HCT116 (cell line): ENCODE data around the gene EML1. TPM values are rescaled to one million over a fixed set of nuclear protein-coding genes. Genes with fewer than 3 reads are reported as not detected.

Experiments used
- ATAC-seq: fragments of 200-7000 bp; cut with Tn5 transposase; 2 replicates; pipeline ENCODE4 v1.9.1; 2020; ENCODE audit warnings: mild to moderate bottlenecking, moderate library complexity
- BruUV-seq: library from RNA; stranded (reverse); fragments of 400-500 nt; replicated peaks from 2 replicates; lab custom pipeline; 2021; lab: Mats Ljungman, UMichigan
- CTCF ChIA-PET: fragments of 300-600 bp; sonication (Branson Sonifier 250); formaldehyde crosslinking; loops from one replicate; lab custom pipeline; 2021; ENCODE audit warnings: antibody characterized with exemption; lab: Charles Lee
- POLR2A ChIA-PET: fragments of 300-600, 350-600 bp; sonication (Branson Sonifier 250); formaldehyde crosslinking; loops from one replicate; lab custom pipeline; 2021; ENCODE audit warnings: antibody characterized with exemption; lab: Charles Lee
- RAD21 ChIA-PET, 2 experiments: fragments of 300-600 bp; sonication (Branson Sonifier 250); formaldehyde crosslinking; loops; one replicate each; lab custom pipeline; 2023; ENCODE audit warnings: low total read pairs in 2 of 2; ENCODE audit not compliant: uncharacterized antibody in 2 of 2, unreplicated experiment in 2 of 2, low non-redundant PET in 1 of 2; lab: Charles Lee
- DNase-seq: peaks from one replicate; pipeline ENCODE4 v3.0.0-alpha.2; 2010; ENCODE audit warnings: low read depth, low spot score
- H2AFZ ChIP-seq: fragments of 200-600 bp; shearing (Covaris generic), sonication (generic); 2 replicates; pipeline ENCODE4 v1.6.1; 2017; ENCODE audit warnings: low read depth, mixed run types, mixed read lengths, antibody characterized with exemption, low read length; ENCODE audit not compliant: poor library complexity, severe bottlenecking
- H3K27ac ChIP-seq: 2 replicates; pipeline ENCODE4 v1.5.1; 2012; ENCODE audit warnings: low read depth, low read length
- H3K27me3 ChIP-seq: fragments of 200-600 bp; sonication (generic); 2 replicates; pipeline ENCODE4 v1.6.1; 2016; ENCODE audit warnings: mixed run types, low read length, mixed read lengths; ENCODE audit not compliant: insufficient read depth
- H3K36me3 ChIP-seq, 2 experiments: fragments of 200-500 bp in 1 of 2; fragments of 200-600 bp in 1 of 2; sonication (Bioruptor generic) in 1 of 2; sonication (generic) in 1 of 2; 2 replicates each; pipeline versions ENCODE4 v1.5.1 to v1.6.1; 2014 to 2016; ENCODE audit warnings: low read length in 2 of 2, inconsistent platforms in 1 of 2, mixed read lengths in 1 of 2, mixed run types in 1 of 2; ENCODE audit not compliant: insufficient read depth in 2 of 2, control insufficient read depth in 1 of 2
- H3K4me1 ChIP-seq, 2 experiments: fragments of 200-600 bp in 1 of 2; sonication (generic) in 1 of 2; 2 replicates each; pipeline versions ENCODE4 v1.5.1 to v1.6.1; 2012 to 2017; ENCODE audit warnings: low read length in 2 of 2, inconsistent platforms in 1 of 2, mild to moderate bottlenecking in 1 of 2, mixed read lengths in 1 of 2, mixed run types in 1 of 2, moderate library complexity in 1 of 2; ENCODE audit not compliant: insufficient read depth in 2 of 2, control insufficient read depth in 1 of 2
- H3K4me2 ChIP-seq: fragments of 200-600 bp; sonication (generic); 2 replicates; pipeline ENCODE4 v1.6.1; 2017; ENCODE audit warnings: mixed run types, low read length, mixed read lengths
- H3K4me3 ChIP-seq, 2 experiments: fragments of 200-600 bp in 1 of 2; sonication (generic) in 1 of 2; replicated peaks in 1 of 2; 2 replicates each; pipeline ENCODE4 v1.5.1; 2011 to 2016; ENCODE audit warnings: low read length in 2 of 2, control low read depth in 1 of 2, low read depth in 1 of 2, mild to moderate bottlenecking in 1 of 2, mixed read lengths in 1 of 2, mixed run types in 1 of 2
- H3K79me2 ChIP-seq: fragments of 200-600 bp; sonication (generic); 2 replicates; pipeline ENCODE4 v1.6.1; 2017; ENCODE audit warnings: mild to moderate bottlenecking, mixed run types, low read length, moderate library complexity, mixed read lengths; ENCODE audit not compliant: insufficient read depth
- H3K9ac ChIP-seq: fragments of 200-600 bp; sonication (generic); 2 replicates; pipeline ENCODE4 v1.6.1; 2016; ENCODE audit warnings: low read length, mixed read lengths
- H3K9me2 ChIP-seq: fragments of 200-600 bp; sonication (generic), shearing (Covaris generic); 2 replicates; pipeline ENCODE4 v1.6.1; 2017; ENCODE audit warnings: mixed run types, mild to moderate bottlenecking, moderate library complexity; ENCODE audit not compliant: insufficient read depth
- H3K9me3 ChIP-seq, 2 experiments: fragments of 200-500 bp in 1 of 2; fragments of 200-600 bp in 1 of 2; sonication (Bioruptor generic) in 1 of 2; sonication (generic) in 1 of 2; 2 replicates each; pipeline ENCODE4 v1.6.1; 2014 to 2017; ENCODE audit warnings: low read length in 2 of 2, mixed read lengths in 2 of 2, inconsistent platforms in 1 of 2, low read depth in 1 of 2, mild to moderate bottlenecking in 1 of 2, mixed run types in 1 of 2, moderate library complexity in 1 of 2; ENCODE audit not compliant: control insufficient read depth in 1 of 2, insufficient read depth in 1 of 2
- H4K20me1 ChIP-seq: fragments of 200-600 bp; sonication (generic), shearing (Covaris generic); 2 replicates; pipeline ENCODE4 v1.6.1; 2017; ENCODE audit warnings: mixed run types, mild to moderate bottlenecking, moderate library complexity; ENCODE audit not compliant: insufficient read depth
- CEBPB ChIP-seq: IDR thresholded peaks from 2 replicates; pipeline ENCODE4 v1.6.1; 2012; ENCODE audit warnings: low read depth
- CTCF ChIP-seq, 3 experiments: fragments of 200-600 bp in 1 of 3; sonication (generic) in 1 of 3; IDR thresholded peaks in 2 of 3; conservative IDR thresholded peaks in 1 of 3; 2 replicates each; pipeline ENCODE4 v1.5.1; 2012 to 2017; ENCODE audit warnings: low read depth in 2 of 3, low read length in 2 of 3, antibody characterized with exemption in 1 of 3, borderline replicate concordance in 1 of 3, control low read depth in 1 of 3, mild to moderate bottlenecking in 1 of 3, mixed read lengths in 1 of 3, mixed run types in 1 of 3, moderate library complexity in 1 of 3; ENCODE audit not compliant: insufficient read depth in 1 of 3
- ELF1 ChIP-seq: IDR thresholded peaks from 2 replicates; pipeline ENCODE4 v1.6.1; 2012; ENCODE audit warnings: low read depth, borderline replicate concordance
- JUND ChIP-seq: IDR thresholded peaks from 2 replicates; pipeline ENCODE4 v1.6.1; 2012
- MAX ChIP-seq: IDR thresholded peaks from 2 replicates; pipeline ENCODE4 v1.6.1; 2012
- POLR2A ChIP-seq: IDR thresholded peaks from 2 replicates; pipeline ENCODE4 v1.7.0; 2011; ENCODE audit warnings: borderline replicate concordance; ENCODE audit not compliant: insufficient read depth, insufficient read length; ENCODE audit errors: extremely low read depth
- POLR2AphosphoS5 ChIP-seq: IDR thresholded peaks from 2 replicates; pipeline ENCODE4 v1.6.1; 2011; ENCODE audit warnings: mild to moderate bottlenecking, low read depth, low read length, moderate library complexity
- RAD21 ChIP-seq: IDR thresholded peaks from 2 replicates; pipeline ENCODE4 v1.6.1; 2012; ENCODE audit warnings: low read depth, mild to moderate bottlenecking
- SP1 ChIP-seq: IDR thresholded peaks from 2 replicates; pipeline ENCODE4 v1.6.1; 2012; ENCODE audit warnings: low read depth
- YY1 ChIP-seq: IDR thresholded peaks from 2 replicates; pipeline ENCODE4 v1.6.1; 2011; ENCODE audit warnings: low read length, low read depth, moderate library complexity, mild to moderate bottlenecking; ENCODE audit not compliant: insufficient replicate concordance; ENCODE audit errors: extremely low read depth
- ZFX ChIP-seq: fragments of 450-650 bp; IDR thresholded peaks from 2 replicates; pipeline ENCODE4 v1.6.1; 2017
- ZNF274 ChIP-seq: fragments of 200-500 bp; sonication (Bioruptor generic); IDR thresholded peaks from 2 replicates; pipeline ENCODE4 v1.6.1; 2014; ENCODE audit warnings: mild to moderate bottlenecking, low read depth, low read length, inconsistent platforms
- intact Hi-C: fragments of 100-400 bp; cut with micrococcal nuclease; formaldehyde crosslinking; loops from 2 replicates; pipeline ENCODE4 v1.10.0; 2022
- total RNA-seq: library from RNA; stranded (reverse); gene quantifications from one replicate; pipeline ENCODE4 v1.2.1, GENCODE V29; 2021; ENCODE audit not compliant: unreplicated experiment
- TF ChIP-seq, protein P1 (sequence below): IDR thresholded peaks from 2 replicates; pipeline ENCODE4 v1.6.1; 2012; ENCODE audit warnings: low read depth
- TF ChIP-seq, protein P2 (sequence below): IDR thresholded peaks from 2 replicates; pipeline ENCODE4 v1.6.1; 2011; ENCODE audit warnings: mild to moderate bottlenecking, low read length, moderate library complexity; ENCODE audit not compliant: insufficient replicate concordance; ENCODE audit errors: extremely low read depth

The EML1 gene
- total RNA-seq, 1 experiment from 2014 or later = 7.4 TPM

- no TSS peak for BruUV-seq
- ChIA-PET RAD21 (no interaction called here), CTCF (no interaction called here), POLR2A (no interaction called here)
- Histone ChIP-seq H3K9me2 (no peaks in the 10 kb centered on the region), H3K27ac (no peak overlapping the region), H3K79me2 (no peaks in the 10 kb centered on the region), H3K4me2 (no peak overlapping the region), H3K9ac (no peak overlapping the region), H3K9me3 (peaks cover 0 to 10% of the 10 kb centered on the region in 2 experiments; a peak in 1 of 4 replicates), H3K4me3 (no peak overlapping the region), H3K36me3 (no peaks in the 10 kb centered on the region), H4K20me1 (no peaks in the 10 kb centered on the region), H3K27me3 (no peaks in the 10 kb centered on the region), H3K4me1 (no peaks in the 10 kb centered on the region)
- ATAC-seq = no peak
- DNase-seq = no peak
- TF ChIP-seq, protein P1, sequence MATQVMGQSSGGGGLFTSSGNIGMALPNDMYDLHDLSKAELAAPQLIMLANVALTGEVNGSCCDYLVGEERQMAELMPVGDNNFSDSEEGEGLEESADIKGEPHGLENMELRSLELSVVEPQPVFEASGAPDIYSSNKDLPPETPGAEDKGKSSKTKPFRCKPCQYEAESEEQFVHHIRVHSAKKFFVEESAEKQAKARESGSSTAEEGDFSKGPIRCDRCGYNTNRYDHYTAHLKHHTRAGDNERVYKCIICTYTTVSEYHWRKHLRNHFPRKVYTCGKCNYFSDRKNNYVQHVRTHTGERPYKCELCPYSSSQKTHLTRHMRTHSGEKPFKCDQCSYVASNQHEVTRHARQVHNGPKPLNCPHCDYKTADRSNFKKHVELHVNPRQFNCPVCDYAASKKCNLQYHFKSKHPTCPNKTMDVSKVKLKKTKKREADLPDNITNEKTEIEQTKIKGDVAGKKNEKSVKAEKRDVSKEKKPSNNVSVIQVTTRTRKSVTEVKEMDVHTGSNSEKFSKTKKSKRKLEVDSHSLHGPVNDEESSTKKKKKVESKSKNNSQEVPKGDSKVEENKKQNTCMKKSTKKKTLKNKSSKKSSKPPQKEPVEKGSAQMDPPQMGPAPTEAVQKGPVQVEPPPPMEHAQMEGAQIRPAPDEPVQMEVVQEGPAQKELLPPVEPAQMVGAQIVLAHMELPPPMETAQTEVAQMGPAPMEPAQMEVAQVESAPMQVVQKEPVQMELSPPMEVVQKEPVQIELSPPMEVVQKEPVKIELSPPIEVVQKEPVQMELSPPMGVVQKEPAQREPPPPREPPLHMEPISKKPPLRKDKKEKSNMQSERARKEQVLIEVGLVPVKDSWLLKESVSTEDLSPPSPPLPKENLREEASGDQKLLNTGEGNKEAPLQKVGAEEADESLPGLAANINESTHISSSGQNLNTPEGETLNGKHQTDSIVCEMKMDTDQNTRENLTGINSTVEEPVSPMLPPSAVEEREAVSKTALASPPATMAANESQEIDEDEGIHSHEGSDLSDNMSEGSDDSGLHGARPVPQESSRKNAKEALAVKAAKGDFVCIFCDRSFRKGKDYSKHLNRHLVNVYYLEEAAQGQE = no peak
- TF ChIP-seq ZNF274 (no peak), POLR2AphosphoS5 (no peak), POLR2A (no peak), YY1 (no peak), ZFX (no peak), SP1 (no peak), CTCF (IDR thresholded peaks at IDR 0.05 in 2 of 3, conservative IDR thresholded peaks at IDR 0.05 in 1 of 3; ENCODE audit: borderline replicate concordance in 1 of 3, insufficient read depth in 1 of 3, low read depth in 2 of 3, low read length in 2 of 3) (no peak), MAX (no peak), RAD21 (no peak), CEBPB (no peak), ELF1 (no peak), JUND (no peak)
- TF ChIP-seq, protein P2, sequence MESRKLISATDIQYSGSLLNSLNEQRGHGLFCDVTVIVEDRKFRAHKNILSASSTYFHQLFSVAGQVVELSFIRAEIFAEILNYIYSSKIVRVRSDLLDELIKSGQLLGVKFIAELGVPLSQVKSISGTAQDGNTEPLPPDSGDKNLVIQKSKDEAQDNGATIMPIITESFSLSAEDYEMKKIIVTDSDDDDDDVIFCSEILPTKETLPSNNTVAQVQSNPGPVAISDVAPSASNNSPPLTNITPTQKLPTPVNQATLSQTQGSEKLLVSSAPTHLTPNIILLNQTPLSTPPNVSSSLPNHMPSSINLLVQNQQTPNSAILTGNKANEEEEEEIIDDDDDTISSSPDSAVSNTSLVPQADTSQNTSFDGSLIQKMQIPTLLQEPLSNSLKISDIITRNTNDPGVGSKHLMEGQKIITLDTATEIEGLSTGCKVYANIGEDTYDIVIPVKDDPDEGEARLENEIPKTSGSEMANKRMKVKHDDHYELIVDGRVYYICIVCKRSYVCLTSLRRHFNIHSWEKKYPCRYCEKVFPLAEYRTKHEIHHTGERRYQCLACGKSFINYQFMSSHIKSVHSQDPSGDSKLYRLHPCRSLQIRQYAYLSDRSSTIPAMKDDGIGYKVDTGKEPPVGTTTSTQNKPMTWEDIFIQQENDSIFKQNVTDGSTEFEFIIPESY = no peak
- TF ChIP-seq, all 23 proteins: peak for 0
- no peak overlapping the region for H2AFZ ChIP-seq
- intact Hi-C loops = no loop called here
These were observed 136.4 kb downstream of the EML1 start for GRCh38 chr14:99929601-99930000.
